H9 (cell line): ENCODE measurements around the gene SPEF2. TPM values are rescaled to one million over a fixed set of nuclear protein-coding genes. Genes with fewer than 3 reads are reported as not detected.

Experiments used
- DNase-seq: peaks from one replicate; pipeline ENCODE4 v3.0.0-alpha.2; 2017
- H2AFZ ChIP-seq: one replicate; pipeline ENCODE4 v1.6.1; 2013; ENCODE audit warnings: mild to moderate bottlenecking, low read length, control low read depth, moderate library complexity
- H2AK5ac ChIP-seq: 2 replicates; pipeline ENCODE4 v1.6.1; 2013; ENCODE audit warnings: low read length, control low read depth, mixed read lengths; ENCODE audit not compliant: insufficient read length
- H2BK120ac ChIP-seq: one replicate; pipeline ENCODE4 v1.6.1; 2013; ENCODE audit warnings: low read depth, mild to moderate bottlenecking, low read length, control low read depth, inconsistent platforms; ENCODE audit not compliant: poor library complexity, severe bottlenecking
- H2BK12ac ChIP-seq: 2 replicates; pipeline ENCODE4 v1.6.1; 2013; ENCODE audit warnings: low read length, control low read depth, mixed read lengths, low read depth; ENCODE audit not compliant: insufficient read length
- H2BK15ac ChIP-seq: 2 replicates; pipeline ENCODE4 v1.6.1; 2013; ENCODE audit warnings: low read depth, low read length, control low read depth
- H2BK20ac ChIP-seq: one replicate; pipeline ENCODE4 v1.6.1; 2013; ENCODE audit warnings: low read depth, mild to moderate bottlenecking, low read length, control low read depth, inconsistent platforms; ENCODE audit not compliant: poor library complexity, severe bottlenecking
- H2BK5ac ChIP-seq: 2 replicates; pipeline ENCODE4 v1.6.1; 2013; ENCODE audit warnings: low read length, control low read depth, mixed read lengths; ENCODE audit not compliant: insufficient read length
- H3K14ac ChIP-seq: 2 replicates; pipeline ENCODE4 v1.6.1; 2013; ENCODE audit warnings: low read length, control low read depth; ENCODE audit not compliant: insufficient read depth
- H3K18ac ChIP-seq: 2 replicates; pipeline ENCODE4 v1.6.1; 2013; ENCODE audit warnings: low read depth, mild to moderate bottlenecking, mixed read lengths, low read length, control low read depth; ENCODE audit not compliant: insufficient read length
- H3K23ac ChIP-seq: 2 replicates; pipeline ENCODE4 v1.6.1; 2013; ENCODE audit warnings: low read length, control low read depth, mixed read lengths, low read depth; ENCODE audit not compliant: insufficient read length
- H3K23me2 ChIP-seq: 2 replicates; pipeline ENCODE4 v1.6.1; 2013; ENCODE audit warnings: low read depth, mild to moderate bottlenecking, mixed read lengths, low read length, control low read depth; ENCODE audit not compliant: insufficient read length, poor library complexity, severe bottlenecking
- H3K27ac ChIP-seq: 2 replicates; pipeline ENCODE4 v1.5.1; 2013; ENCODE audit warnings: low read length, control low read depth, mixed read lengths, low read depth; ENCODE audit not compliant: insufficient read length
- H3K27me3 ChIP-seq: 2 replicates; pipeline ENCODE4 v1.6.1; 2013; ENCODE audit warnings: low read length, control low read depth, inconsistent platforms; ENCODE audit not compliant: insufficient read depth
- H3K4ac ChIP-seq: 2 replicates; pipeline ENCODE4 v1.6.1; 2013; ENCODE audit warnings: low read depth, mild to moderate bottlenecking, control low read depth, inconsistent platforms, low read length, moderate library complexity
- H3K4me1 ChIP-seq: 2 replicates; pipeline ENCODE4 v1.6.1; 2013; ENCODE audit warnings: low read length, control low read depth, inconsistent platforms; ENCODE audit not compliant: insufficient read depth
- H3K4me2 ChIP-seq: 2 replicates; pipeline ENCODE4 v1.6.1; 2013; ENCODE audit warnings: low read length, control low read depth, mixed read lengths; ENCODE audit not compliant: insufficient read length, insufficient read depth
- H3K56ac ChIP-seq: 2 replicates; pipeline ENCODE4 v1.6.1; 2013; ENCODE audit warnings: low read depth, mild to moderate bottlenecking, mixed read lengths, low read length, control low read depth; ENCODE audit not compliant: insufficient read length
- H3K79me1 ChIP-seq: 2 replicates; pipeline ENCODE4 v1.6.1; 2013; ENCODE audit warnings: low read depth, mild to moderate bottlenecking, moderate library complexity, low read length, control low read depth, inconsistent platforms; ENCODE audit not compliant: insufficient read depth, poor library complexity, severe bottlenecking
- H3K79me2 ChIP-seq: 2 replicates; pipeline ENCODE4 v1.6.1; 2013; ENCODE audit warnings: low read length, control low read depth, inconsistent platforms; ENCODE audit not compliant: insufficient read depth
- H3K9ac ChIP-seq: 2 replicates; pipeline ENCODE4 v1.6.1; 2013; ENCODE audit warnings: low read length, control low read depth, mixed read lengths; ENCODE audit not compliant: insufficient read length; ENCODE audit errors: extremely low read depth
- H3K9me3 ChIP-seq: one replicate; pipeline ENCODE4 v1.6.1; 2013; ENCODE audit warnings: low read depth, low read length, inconsistent platforms; ENCODE audit not compliant: control insufficient read depth
- H3T11ph ChIP-seq: one replicate; pipeline ENCODE4 v1.6.1; 2013; ENCODE audit warnings: mild to moderate bottlenecking, low read length, control low read depth, inconsistent platforms
- H4K20me1 ChIP-seq: one replicate; pipeline ENCODE4 v1.6.1; 2013; ENCODE audit not compliant: control insufficient read depth, insufficient read length, insufficient read depth
- H4K5ac ChIP-seq: 2 replicates; pipeline ENCODE4 v1.6.1; 2013; ENCODE audit warnings: low read depth, mild to moderate bottlenecking, mixed read lengths, low read length, control low read depth; ENCODE audit not compliant: insufficient read length
- H4K8ac ChIP-seq: replicated peaks from 2 replicates; pipeline ENCODE4 v1.6.1; 2013; ENCODE audit warnings: low read length, control low read depth, mixed read lengths, low read depth; ENCODE audit not compliant: insufficient read length
- H4K91ac ChIP-seq: 2 replicates; pipeline ENCODE4 v1.6.1; 2013; ENCODE audit warnings: low read depth, mild to moderate bottlenecking, moderate library complexity, mixed read lengths, low read length, control low read depth; ENCODE audit not compliant: insufficient read length
- H3K27ac Mint-ChIP-seq, 3 experiments: 2 replicates in 2 of 3; 3 replicates in 1 of 3; pipeline ENCODE4 v1.8.0; 2020 to 2021; ENCODE audit warnings: mixed read lengths in 3 of 3, mild to moderate bottlenecking in 1 of 3, moderate library complexity in 1 of 3
- H3K27me3 Mint-ChIP-seq: 2 replicates; pipeline ENCODE4 v1.8.0; 2021; ENCODE audit warnings: low read depth, mild to moderate bottlenecking, moderate library complexity, mixed read lengths
- H3K36me3 Mint-ChIP-seq, 3 experiments: 2 replicates in 2 of 3; 3 replicates in 1 of 3; pipeline ENCODE4 v1.8.0; 2020 to 2021; ENCODE audit warnings: low read depth in 3 of 3, mixed read lengths in 3 of 3; ENCODE audit not compliant: insufficient read depth in 1 of 3
- H3K4me1 Mint-ChIP-seq, 2 experiments: 2 replicates each; pipeline ENCODE4 v1.8.0; 2020; ENCODE audit warnings: mixed read lengths in 2 of 2
- H3K4me3 Mint-ChIP-seq, 2 experiments: 2 replicates in 1 of 2; 3 replicates in 1 of 2; pipeline ENCODE4 v1.8.0; 2020 to 2021; ENCODE audit warnings: mild to moderate bottlenecking in 2 of 2, mixed read lengths in 2 of 2, moderate library complexity in 1 of 2
- H3K9me3 Mint-ChIP-seq, 2 experiments: 2 replicates in 1 of 2; 3 replicates in 1 of 2; pipeline ENCODE4 v1.8.0; 2020; ENCODE audit warnings: mild to moderate bottlenecking in 2 of 2, mixed read lengths in 2 of 2, moderate library complexity in 1 of 2
- total RNA-seq: library from RNA; stranded (reverse); gene quantifications from 2 replicates; pipeline ENCODE4 v1.2.1, GENCODE V29; 2021
- TF ChIP-seq, protein P1 (sequence below): fragments of 200-600 bp; sonication (generic); conservative IDR thresholded peaks from 3 replicates; pipeline ENCODE4 v1.8.0; 2021; ENCODE audit warnings: antibody characterized with exemption, mild to moderate bottlenecking

The SPEF2 gene
- total RNA-seq, 1 experiment from 2014 or later, result 1.0 TPM

DNA sequence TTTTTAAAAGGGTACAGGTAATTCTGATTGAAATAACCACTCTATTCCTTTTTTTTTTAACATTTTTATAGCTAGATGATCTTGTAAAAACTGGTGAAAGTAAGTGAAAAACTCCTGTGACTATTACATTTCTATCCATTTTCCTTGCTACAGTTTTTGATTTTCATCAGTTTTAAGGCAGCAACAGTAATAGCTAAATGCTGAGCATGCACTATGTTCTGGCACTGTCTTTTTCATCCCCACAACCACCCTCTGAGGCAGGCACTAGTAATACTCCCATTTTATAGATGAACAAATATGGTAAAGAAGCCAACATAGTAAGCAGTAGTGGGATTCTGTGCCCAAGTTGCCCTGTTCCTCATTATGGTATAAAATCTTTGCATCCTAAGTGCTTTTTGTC lies 126.0 kb downstream of the SPEF2 start:
- no peak overlapping the region for H4K91ac ChIP-seq
- H3K9me3 Mint-ChIP-seq, result peaks cover 0 to 3% of the 10 kb centered on the region in 2 experiments; a peak in 2 of 5 replicates
- no peak overlapping the region for H3K56ac ChIP-seq
- H3K27ac ChIP-seq, result no peak overlapping the region
- H3K4me3 Mint-ChIP-seq, result no peak overlapping the region
- H2BK20ac ChIP-seq, result no peak overlapping the region
- H2BK15ac ChIP-seq, result no peak overlapping the region
- H4K20me1 ChIP-seq, result no peaks in the 10 kb centered on the region
- no peak overlapping the region for H3K18ac ChIP-seq
- H3K14ac ChIP-seq, result no peak overlapping the region
- no peak overlapping the region for H3K27ac Mint-ChIP-seq
- H3K79me2 ChIP-seq, result no peaks in the 10 kb centered on the region
- no peak overlapping the region for H2BK12ac ChIP-seq
- no peak overlapping the region for H2AK5ac ChIP-seq
- H3K23me2 ChIP-seq, result no peaks in the 10 kb centered on the region
- no peak for DNase-seq
- no peaks in the 10 kb centered on the region for H3K9me3 ChIP-seq
- H2AFZ ChIP-seq, result no peak overlapping the region
- no peak overlapping the region for H3K4me2 ChIP-seq
- no peak overlapping the region for H3T11ph ChIP-seq
- no peaks in the 10 kb centered on the region; a peak in 1 of 7 replicates for H3K36me3 Mint-ChIP-seq
- no peaks in the 10 kb centered on the region for H3K79me1 ChIP-seq
- H3K23ac ChIP-seq, result no peak overlapping the region
- H4K5ac ChIP-seq, result no peak overlapping the region
- H2BK5ac ChIP-seq, result no peak overlapping the region
- H2BK120ac ChIP-seq, result no peak overlapping the region
- no peaks in the 10 kb centered on the region; the same call in 1 of the 2 replicates for H3K4me1 ChIP-seq
- H3K27me3 ChIP-seq, result no peaks in the 10 kb centered on the region
- TF ChIP-seq, protein P1, sequence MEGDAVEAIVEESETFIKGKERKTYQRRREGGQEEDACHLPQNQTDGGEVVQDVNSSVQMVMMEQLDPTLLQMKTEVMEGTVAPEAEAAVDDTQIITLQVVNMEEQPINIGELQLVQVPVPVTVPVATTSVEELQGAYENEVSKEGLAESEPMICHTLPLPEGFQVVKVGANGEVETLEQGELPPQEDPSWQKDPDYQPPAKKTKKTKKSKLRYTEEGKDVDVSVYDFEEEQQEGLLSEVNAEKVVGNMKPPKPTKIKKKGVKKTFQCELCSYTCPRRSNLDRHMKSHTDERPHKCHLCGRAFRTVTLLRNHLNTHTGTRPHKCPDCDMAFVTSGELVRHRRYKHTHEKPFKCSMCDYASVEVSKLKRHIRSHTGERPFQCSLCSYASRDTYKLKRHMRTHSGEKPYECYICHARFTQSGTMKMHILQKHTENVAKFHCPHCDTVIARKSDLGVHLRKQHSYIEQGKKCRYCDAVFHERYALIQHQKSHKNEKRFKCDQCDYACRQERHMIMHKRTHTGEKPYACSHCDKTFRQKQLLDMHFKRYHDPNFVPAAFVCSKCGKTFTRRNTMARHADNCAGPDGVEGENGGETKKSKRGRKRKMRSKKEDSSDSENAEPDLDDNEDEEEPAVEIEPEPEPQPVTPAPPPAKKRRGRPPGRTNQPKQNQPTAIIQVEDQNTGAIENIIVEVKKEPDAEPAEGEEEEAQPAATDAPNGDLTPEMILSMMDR, result no peak
- peaks cover 12 to 13% of the 10 kb centered on the region in 2 experiments for H3K4me1 Mint-ChIP-seq
- H4K8ac ChIP-seq, result no peak overlapping the region
- no peak overlapping the region for H3K4ac ChIP-seq
- peaks cover 94% of the 10 kb centered on the region for H3K27me3 Mint-ChIP-seq
- no peak overlapping the region for H3K9ac ChIP-seq
